MG63 (cell line): Measurements from ENCODE around the gene MUC4. TPM values are rescaled to one million over a fixed set of nuclear protein-coding genes. Genes with fewer than 3 reads are reported as not detected.
"Not testable (repeated sequence)": the region's sequence is repeated elsewhere in the genome, so short reads cannot be mapped to it uniquely, and the experiment has no call there.

ENCODE experiments used
- DNase-seq: peaks from one replicate; pipeline ENCODE4 v3.0.0-alpha.2; 2020
- H3K27me3 ChIP-seq: fragments of 250-450 bp; sonication (Bioruptor Pico); 2 replicates; pipeline ENCODE4 v1.5.1; 2020; ENCODE audit warnings: mild to moderate bottlenecking, moderate library complexity
- H3K36me3 ChIP-seq: fragments of 250-450 bp; sonication (Bioruptor Pico); 2 replicates; pipeline ENCODE4 v1.5.1; 2020; ENCODE audit warnings: mild to moderate bottlenecking, moderate library complexity
- H3K4me3 ChIP-seq: fragments of 250-450 bp; sonication (Bioruptor Pico); 2 replicates; pipeline ENCODE4 v1.5.1; 2020; ENCODE audit warnings: mild to moderate bottlenecking, moderate library complexity
- H3K9me3 ChIP-seq: fragments of 250-450 bp; sonication (Bioruptor Pico); 2 replicates; pipeline ENCODE4 v1.5.1; 2020; ENCODE audit warnings: mild to moderate bottlenecking, moderate library complexity
- total RNA-seq: library from RNA; depleted of rRNA; stranded (reverse); fragments of >200 nt; shearing (Covaris generic); gene quantifications from 2 replicates; pipeline ENCODE4 v1.2.3, GENCODE V29; 2014; ENCODE audit warnings: low replicate concordance

Gene MUC4
- total RNA-seq, 1 experiment from 2014 or later, result not detected

GRCh38 chr3:195803289-195803908 lies 8.3 kb downstream of the MUC4 start:
- no peak for DNase-seq
- H3K36me3 ChIP-seq, result no peaks in the 10 kb centered on the region
- no peaks in the 10 kb centered on the region for H3K27me3 ChIP-seq
- no peak overlapping the region for H3K4me3 ChIP-seq
- no peaks in the 10 kb centered on the region for H3K9me3 ChIP-seq

- Histone ChIP-seq H3K4me3 (no peak overlapping the region), H3K36me3 (no peaks in the 10 kb centered on the region), H3K27me3 (no peaks in the 10 kb centered on the region), H3K9me3 (no peaks in the 10 kb centered on the region)
- no peak for DNase-seq
These were observed 8.9 kb downstream of the MUC4 start for GRCh38 chr3:195802795-195803194.

- DNase-seq, result no peak
These were observed 9.4 kb downstream of the MUC4 start for GRCh38 chr3:195802261-195802701.

GRCh38 chr3:195801251-195802183 lies 10.2 kb downstream of the MUC4 start:
- DNase-seq, result no peak
- no peak overlapping the region for H3K4me3 ChIP-seq
- H3K36me3 ChIP-seq, result no peaks in the 10 kb centered on the region
- H3K9me3 ChIP-seq, result no peaks in the 10 kb centered on the region
- 0 out of 2 replicates have a peak, but pooled peaks cover 4% of the 10 kb centered on the region for H3K27me3 ChIP-seq

More at GRCh38 chr3:195802261-195802701, 9.4 kb downstream of the MUC4 start:
- H3K4me3 ChIP-seq, result no peak overlapping the region
- H3K36me3 ChIP-seq, result no peaks in the 10 kb centered on the region
- no peaks in the 10 kb centered on the region for H3K9me3 ChIP-seq
- 0 out of 2 replicates have a peak, but pooled peaks cover 2% of the 10 kb centered on the region for H3K27me3 ChIP-seq

GRCh38 chr3:195800240-195800639 lies 11.5 kb downstream of the MUC4 start:
- H3K27me3 ChIP-seq, result peaks cover 5% of the 10 kb centered on the region
- H3K4me3 ChIP-seq, result no peak overlapping the region
- H3K36me3 ChIP-seq, result no peaks in the 10 kb centered on the region
- DNase-seq, result no peak
- H3K9me3 ChIP-seq, result no peaks in the 10 kb centered on the region

- H3K36me3 ChIP-seq, result no peaks in the 10 kb centered on the region
- no peaks in the 10 kb centered on the region; the same call in 1 of the 2 replicates for H3K9me3 ChIP-seq
- peaks cover 15% of the 10 kb centered on the region for H3K27me3 ChIP-seq
- no peak overlapping the region for H3K4me3 ChIP-seq
- no peak for DNase-seq
These were observed 14.9 kb downstream of the MUC4 start for GRCh38 chr3:195796795-195797194.

GRCh38 chr3:195794708-195795107 lies 17.0 kb downstream of the MUC4 start:
- no peaks in the 10 kb centered on the region for H3K36me3 ChIP-seq
- H3K27me3 ChIP-seq, result peaks cover 23% of the 10 kb centered on the region
- peaks cover 3% of the 10 kb centered on the region; the same call in 1 of the 2 replicates for H3K9me3 ChIP-seq
- no peak for DNase-seq
- H3K4me3 ChIP-seq, result no peak overlapping the region

- H3K27me3 ChIP-seq, result peaks cover 23% of the 10 kb centered on the region
- not testable (repeated sequence) for H3K9me3 ChIP-seq, DNase-seq, H3K4me3 ChIP-seq, H3K36me3 ChIP-seq
These were observed 19.1 kb downstream of the MUC4 start for GRCh38 chr3:195792621-195793020.

GRCh38 chr3:195790901-195791300 lies 20.8 kb downstream of the MUC4 start:
- no peak for DNase-seq
- H3K27me3 ChIP-seq, result peaks cover 20% of the 10 kb centered on the region
- H3K9me3 ChIP-seq, result peaks cover 3% of the 10 kb centered on the region; the same call in 1 of the 2 replicates
- no peaks in the 10 kb centered on the region for H3K36me3 ChIP-seq
- no peak overlapping the region for H3K4me3 ChIP-seq

- Histone ChIP-seq H3K36me3 (no peaks in the 10 kb centered on the region), H3K9me3 (peaks cover 3% of the 10 kb centered on the region; the same call in 1 of the 2 replicates), H3K4me3 (no peak overlapping the region), H3K27me3 (peaks cover 13% of the 10 kb centered on the region; the same call in 1 of the 2 replicates)
- no peak for DNase-seq
These were observed 22.8 kb downstream of the MUC4 start for GRCh38 chr3:195788711-195789581.

GRCh38 chr3:195785781-195786405 lies 25.8 kb downstream of the MUC4 start:
- not testable (repeated sequence) for H3K36me3 ChIP-seq, H3K9me3 ChIP-seq, DNase-seq, H3K4me3 ChIP-seq, H3K27me3 ChIP-seq

GRCh38 chr3:195784031-195784430 lies 27.7 kb downstream of the MUC4 start:
- H3K4me3 ChIP-seq, H3K36me3 ChIP-seq, H3K9me3 ChIP-seq, H3K27me3 ChIP-seq, DNase-seq: not testable (repeated sequence)

- not testable (repeated sequence) for DNase-seq, H3K36me3 ChIP-seq
These were observed 30.5 kb downstream of the MUC4 start for GRCh38 chr3:195781236-195781635.

GRCh38 chr3:195777975-195778374 lies 33.8 kb downstream of the MUC4 start:
- no peaks in the 10 kb centered on the region for H3K9me3 ChIP-seq
- no peak overlapping the region for H3K4me3 ChIP-seq
- H3K36me3 ChIP-seq, result no peaks in the 10 kb centered on the region
- DNase-seq, result no peak
- no peaks in the 10 kb centered on the region for H3K27me3 ChIP-seq

More at GRCh38 chr3:195781236-195781635, 30.5 kb downstream of the MUC4 start:
- not testable (repeated sequence) for H3K9me3 ChIP-seq, H3K27me3 ChIP-seq, H3K4me3 ChIP-seq

GRCh38 chr3:195774917-195775316 lies 36.8 kb downstream of the MUC4 start:
- no peaks in the 10 kb centered on the region for H3K36me3 ChIP-seq
- peak; percentile 66 for DNase-seq
- no peaks in the 10 kb centered on the region for H3K9me3 ChIP-seq
- H3K4me3 ChIP-seq, result no peak overlapping the region
- H3K27me3 ChIP-seq, result no peaks in the 10 kb centered on the region

- no peaks in the 10 kb centered on the region for H3K9me3 ChIP-seq
- no peaks in the 10 kb centered on the region for H3K36me3 ChIP-seq
- DNase-seq, result no peak
- H3K27me3 ChIP-seq, result no peaks in the 10 kb centered on the region
- no peak overlapping the region for H3K4me3 ChIP-seq
These were observed 37.7 kb downstream of the MUC4 start for GRCh38 chr3:195773956-195774537.
